GM18498 (cell line): Measurements from ENCODE around the gene CRYL1.

Source experiments
- ATAC-seq: cut with Tn5 transposase; IDR thresholded peaks from one replicate; pipeline ENCODE4 v1.9.1; 2021; ENCODE audit warnings: mild to moderate bottlenecking, moderate library complexity; ENCODE audit not compliant: unreplicated experiment

The CRYL1 gene

GRCh38 chr13:20525601-20526544, at the start of gene CRYL1:
CRYL1 (minus strand) TSS chr13:20525857; CDS start chr13:20525794, 63 bp downstream.
- peak; percentile 86 for ATAC-seq

- no peak for ATAC-seq
Observed at GRCh38 chr13:20573636-20574035, 48.0 kb upstream of the CRYL1 start.

- ATAC-seq, result no peak
Observed at GRCh38 chr13:20573186-20573585, 47.5 kb upstream of the CRYL1 start.

- no peak for ATAC-seq
Observed at GRCh38 chr13:20571676-20572075, 46.0 kb upstream of the CRYL1 start.

GRCh38 chr13:20570517-20570916, 44.9 kb upstream of the CRYL1 start:
- ATAC-seq, result no peak

GRCh38 chr13:20567881-20568528, 42.3 kb upstream of the CRYL1 start:
- no peak for ATAC-seq

- ATAC-seq, result peak; percentile 91
Observed at GRCh38 chr13:20566898-20567874, 41.5 kb upstream of the CRYL1 start, which contains the start of gene IFT88. IFT88 (plus strand) TSS chr13:20567157; CDS start chr13:20574386, 7,229 bp downstream.

- no peak for ATAC-seq
Observed at GRCh38 chr13:20566468-20566897, 40.8 kb upstream of the CRYL1 start.

- no peak for ATAC-seq
Observed at GRCh38 chr13:20565115-20565736, 39.6 kb upstream of the CRYL1 start.

GRCh38 chr13:20561741-20562140, 36.1 kb upstream of the CRYL1 start:
- no peak for ATAC-seq

GRCh38 chr13:20559659-20560356, 34.2 kb upstream of the CRYL1 start:
- ATAC-seq, result no peak

- ATAC-seq, result no peak
Observed at GRCh38 chr13:20558982-20559381, 33.3 kb upstream of the CRYL1 start.

GRCh38 chr13:20553311-20553710, 27.7 kb upstream of the CRYL1 start:
- ATAC-seq, result no peak

- ATAC-seq, result no peak
Observed at GRCh38 chr13:20550799-20551198, 25.1 kb upstream of the CRYL1 start.

GRCh38 chr13:20547479-20547908, 21.8 kb upstream of the CRYL1 start:
- ATAC-seq, result no peak

- ATAC-seq, result no peak
Observed at GRCh38 chr13:20546556-20546955, 20.9 kb upstream of the CRYL1 start.

- ATAC-seq, result no peak
Observed at GRCh38 chr13:20544201-20544923, 18.7 kb upstream of the CRYL1 start.

GRCh38 chr13:20536992-20537391, 11.3 kb upstream of the CRYL1 start:
- no peak for ATAC-seq

GRCh38 chr13:20534038-20534608, 8.5 kb upstream of the CRYL1 start:
- no peak for ATAC-seq
